AG10803 (cell line): Measurements from ENCODE around the gene MCF2L2.

Experiments used
- DNase-seq: peaks from one replicate; pipeline ENCODE4 v3.0.0; 2010; ENCODE audit warnings: low read depth
- H3K4me3 ChIP-seq: 2 replicates; pipeline ENCODE4 v1.5.1; 2011; ENCODE audit warnings: mild to moderate bottlenecking, low read length, control low read depth
- TF ChIP-seq, protein P1 (sequence below): conservative IDR thresholded peaks from 2 replicates; pipeline ENCODE4 v1.5.1; 2011; ENCODE audit warnings: mild to moderate bottlenecking, low read length, control low read depth, inconsistent platforms

MCF2L2 gene

GRCh38 chr3:183410759-183411158 is 17.7 kb downstream of the MCF2L2 start:
- no peak overlapping the region for H3K4me3 ChIP-seq
- no peak for DNase-seq
- TF ChIP-seq, protein P1, sequence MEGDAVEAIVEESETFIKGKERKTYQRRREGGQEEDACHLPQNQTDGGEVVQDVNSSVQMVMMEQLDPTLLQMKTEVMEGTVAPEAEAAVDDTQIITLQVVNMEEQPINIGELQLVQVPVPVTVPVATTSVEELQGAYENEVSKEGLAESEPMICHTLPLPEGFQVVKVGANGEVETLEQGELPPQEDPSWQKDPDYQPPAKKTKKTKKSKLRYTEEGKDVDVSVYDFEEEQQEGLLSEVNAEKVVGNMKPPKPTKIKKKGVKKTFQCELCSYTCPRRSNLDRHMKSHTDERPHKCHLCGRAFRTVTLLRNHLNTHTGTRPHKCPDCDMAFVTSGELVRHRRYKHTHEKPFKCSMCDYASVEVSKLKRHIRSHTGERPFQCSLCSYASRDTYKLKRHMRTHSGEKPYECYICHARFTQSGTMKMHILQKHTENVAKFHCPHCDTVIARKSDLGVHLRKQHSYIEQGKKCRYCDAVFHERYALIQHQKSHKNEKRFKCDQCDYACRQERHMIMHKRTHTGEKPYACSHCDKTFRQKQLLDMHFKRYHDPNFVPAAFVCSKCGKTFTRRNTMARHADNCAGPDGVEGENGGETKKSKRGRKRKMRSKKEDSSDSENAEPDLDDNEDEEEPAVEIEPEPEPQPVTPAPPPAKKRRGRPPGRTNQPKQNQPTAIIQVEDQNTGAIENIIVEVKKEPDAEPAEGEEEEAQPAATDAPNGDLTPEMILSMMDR: no peak

GRCh38 chr3:183410280-183410679 is 18.1 kb downstream of the MCF2L2 start:
- no peak overlapping the region for H3K4me3 ChIP-seq
- TF ChIP-seq, protein P1: no peak
- no peak for DNase-seq

DNA sequence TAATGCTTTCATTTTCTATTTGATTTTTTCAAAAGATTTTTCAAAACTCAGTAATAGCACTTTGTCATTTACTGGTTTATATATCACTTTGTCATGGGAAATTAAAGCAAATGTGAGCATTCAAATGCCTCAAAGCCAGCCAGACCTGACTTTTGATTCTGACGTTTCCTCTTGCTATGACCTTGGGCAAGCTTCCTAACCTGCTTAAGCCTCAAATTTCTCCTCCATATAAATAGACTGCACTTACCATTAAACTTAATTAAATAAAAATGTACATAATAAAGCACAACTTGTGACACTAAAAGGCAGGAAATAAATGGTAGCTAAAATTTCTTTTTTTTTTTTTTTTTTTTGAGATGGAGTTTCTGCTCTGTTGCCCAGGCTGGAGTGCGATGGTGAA is 19.2 kb downstream of the MCF2L2 start:
- no peak overlapping the region for H3K4me3 ChIP-seq
- TF ChIP-seq, protein P1: no peak
- no peak for DNase-seq

DNA sequence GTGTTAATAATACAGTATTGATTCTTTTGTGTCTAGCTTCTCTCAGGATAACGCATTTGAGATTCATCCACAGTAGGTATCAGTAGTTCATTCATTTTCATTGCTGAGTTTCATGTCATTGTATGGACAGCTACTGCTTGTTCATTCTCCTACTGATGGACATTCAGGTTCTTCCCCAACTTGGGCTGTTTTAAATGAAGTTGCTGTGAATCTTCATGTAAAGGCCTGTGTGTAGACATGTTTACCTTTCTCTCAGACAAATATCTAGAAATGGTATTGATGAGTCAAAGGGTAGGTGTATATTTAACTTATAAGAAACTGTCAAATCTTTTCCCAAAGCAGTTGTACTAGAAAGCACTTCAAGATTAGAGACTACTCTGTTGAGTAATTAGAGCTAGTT is 26.7 kb downstream of the MCF2L2 start:
- no peak overlapping the region for H3K4me3 ChIP-seq
- TF ChIP-seq, protein P1: no peak
- no peak for DNase-seq

- DNase-seq: no peak
- TF ChIP-seq, protein P1: no peak
- H3K4me3 ChIP-seq: no peak overlapping the region
Observed at GRCh38 chr3:183400352-183400751, 28.1 kb downstream of the MCF2L2 start.

DNA sequence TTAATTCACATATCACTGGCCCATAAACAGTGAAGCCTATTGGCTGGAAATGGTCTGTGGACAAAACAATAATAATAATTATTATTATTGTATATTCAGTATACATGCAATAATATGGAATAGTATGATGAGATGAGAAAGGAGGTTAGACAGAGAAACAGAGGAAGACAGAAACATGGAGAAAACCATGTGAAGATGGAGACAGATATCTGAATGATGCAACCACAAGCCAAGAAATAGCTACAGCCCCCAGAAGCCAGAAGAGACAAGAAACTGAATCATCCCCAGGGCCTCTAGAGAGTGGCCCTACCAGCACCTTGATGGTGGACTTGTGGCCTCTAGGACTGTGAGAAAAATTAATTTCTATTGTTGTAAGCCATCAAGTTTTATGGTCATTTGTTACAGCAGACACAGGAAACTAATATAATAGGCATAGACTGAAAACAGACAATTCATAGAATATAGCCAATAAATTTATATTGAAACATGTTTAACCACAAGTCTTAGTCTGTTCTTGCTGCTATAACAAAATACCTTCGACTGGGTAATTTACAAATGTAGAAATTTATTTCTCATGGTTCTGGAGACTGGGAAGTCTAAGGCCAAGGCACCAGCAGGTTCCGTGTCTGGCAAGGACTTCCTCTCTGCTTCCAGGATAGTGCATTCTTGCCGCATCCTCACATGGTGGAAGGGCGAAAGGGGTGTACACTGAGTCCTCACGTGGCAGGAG is 31.6 kb downstream of the MCF2L2 start:
- DNase-seq: no peak
- H3K4me3 ChIP-seq: no peak overlapping the region
- TF ChIP-seq, protein P1: no peak

DNA sequence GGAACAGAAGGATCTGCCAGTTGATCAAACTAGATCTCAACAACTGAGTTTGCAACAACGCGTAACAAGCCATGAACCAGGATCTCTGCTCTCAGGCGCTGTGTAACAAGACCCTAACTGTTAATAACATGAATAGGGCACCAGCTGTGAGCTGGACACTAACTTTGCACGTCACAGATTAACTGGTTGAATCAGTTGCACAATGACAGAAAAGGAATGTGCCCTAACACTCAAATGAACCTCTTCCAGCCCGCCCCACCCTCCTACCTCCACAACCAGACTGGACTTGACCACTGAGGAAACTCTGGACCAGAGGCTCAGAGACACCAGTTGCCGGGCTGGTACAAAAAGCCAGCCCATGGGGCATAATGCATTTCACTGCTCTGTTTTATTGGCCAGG is 34.3 kb downstream of the MCF2L2 start:
- no peak overlapping the region for H3K4me3 ChIP-seq
- TF ChIP-seq, protein P1: no peak
- DNase-seq: no peak
